HG03460 (cell line): ENCODE results near the gene FBXL15.

ENCODE experiments used
- ATAC-seq: cut with Tn5 transposase; IDR thresholded peaks from one replicate; pipeline ENCODE4 v1.9.1; 2021; ENCODE audit not compliant: unreplicated experiment

Gene FBXL15

DNA sequence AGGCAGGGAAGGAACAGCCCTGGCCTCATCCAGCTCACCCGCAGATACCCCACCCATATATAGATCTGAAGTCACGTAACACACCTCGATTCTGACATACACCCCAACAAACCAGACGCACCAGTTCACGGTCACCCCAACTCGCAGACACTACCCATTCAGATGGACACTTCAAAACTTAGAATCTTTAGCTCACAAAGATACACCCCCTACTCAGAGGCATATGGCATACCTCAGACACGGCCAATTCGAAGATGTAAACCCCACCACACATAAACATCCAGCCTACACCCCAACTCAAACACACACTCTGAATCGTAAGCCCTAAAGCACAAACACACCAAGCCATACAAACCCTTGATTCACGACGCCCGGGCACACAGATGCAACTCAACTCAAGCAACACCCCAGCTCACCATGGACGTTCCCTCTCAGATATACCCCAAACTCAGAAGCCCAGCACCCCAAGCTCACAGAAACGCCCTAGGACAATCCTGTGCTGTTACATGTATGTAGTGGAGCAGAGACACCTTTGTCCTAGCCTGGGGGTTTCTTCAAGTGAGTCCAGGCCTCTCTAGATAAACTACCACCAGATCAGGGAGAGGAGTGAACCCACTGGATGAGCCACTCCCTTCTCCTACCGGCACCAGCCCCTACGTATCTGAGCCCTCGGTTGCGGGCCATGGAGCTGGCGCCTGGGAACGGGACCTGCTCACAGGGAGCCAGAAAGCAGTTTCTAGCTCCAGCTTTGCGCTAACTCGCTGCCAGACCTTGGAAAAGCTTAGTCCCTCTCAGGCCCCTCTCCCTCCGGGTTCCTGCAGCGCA lies 10.8 kb upstream of the FBXL15 start:
- ATAC-seq, result no peak

DNA sequence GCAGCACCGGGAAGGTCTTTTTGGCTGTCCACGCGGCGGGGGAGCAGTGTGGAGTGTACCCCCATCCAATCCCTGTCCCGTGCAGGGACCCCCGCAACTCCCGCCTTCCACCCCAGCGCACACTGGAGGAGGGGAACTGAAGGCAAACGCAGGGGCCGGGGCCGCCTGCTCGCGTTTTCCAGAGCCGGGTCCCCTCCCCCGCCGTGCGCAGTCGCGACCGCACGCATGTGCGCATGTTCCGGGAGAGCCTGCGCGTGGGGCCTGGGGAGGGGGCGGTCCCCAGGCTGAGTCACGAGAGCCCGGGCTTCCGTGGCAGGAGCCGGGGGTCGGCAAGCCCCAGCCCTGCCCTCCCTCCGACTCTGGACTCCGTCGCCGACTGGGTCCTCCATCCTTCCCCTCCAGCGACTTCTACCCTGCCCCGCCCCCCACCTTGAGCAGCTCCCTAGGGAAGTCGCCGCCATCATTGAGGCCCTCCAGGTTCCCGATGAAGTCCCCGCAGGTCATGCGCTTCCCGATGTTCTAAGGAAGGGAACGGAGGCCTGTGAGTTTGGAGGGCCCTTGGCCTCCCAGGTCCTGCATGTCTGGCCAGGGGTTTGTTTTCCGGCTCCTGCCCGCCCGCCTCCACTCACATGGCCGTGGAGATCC lies 10.1 kb upstream of the FBXL15 start:
- ATAC-seq, result no peak

DNA sequence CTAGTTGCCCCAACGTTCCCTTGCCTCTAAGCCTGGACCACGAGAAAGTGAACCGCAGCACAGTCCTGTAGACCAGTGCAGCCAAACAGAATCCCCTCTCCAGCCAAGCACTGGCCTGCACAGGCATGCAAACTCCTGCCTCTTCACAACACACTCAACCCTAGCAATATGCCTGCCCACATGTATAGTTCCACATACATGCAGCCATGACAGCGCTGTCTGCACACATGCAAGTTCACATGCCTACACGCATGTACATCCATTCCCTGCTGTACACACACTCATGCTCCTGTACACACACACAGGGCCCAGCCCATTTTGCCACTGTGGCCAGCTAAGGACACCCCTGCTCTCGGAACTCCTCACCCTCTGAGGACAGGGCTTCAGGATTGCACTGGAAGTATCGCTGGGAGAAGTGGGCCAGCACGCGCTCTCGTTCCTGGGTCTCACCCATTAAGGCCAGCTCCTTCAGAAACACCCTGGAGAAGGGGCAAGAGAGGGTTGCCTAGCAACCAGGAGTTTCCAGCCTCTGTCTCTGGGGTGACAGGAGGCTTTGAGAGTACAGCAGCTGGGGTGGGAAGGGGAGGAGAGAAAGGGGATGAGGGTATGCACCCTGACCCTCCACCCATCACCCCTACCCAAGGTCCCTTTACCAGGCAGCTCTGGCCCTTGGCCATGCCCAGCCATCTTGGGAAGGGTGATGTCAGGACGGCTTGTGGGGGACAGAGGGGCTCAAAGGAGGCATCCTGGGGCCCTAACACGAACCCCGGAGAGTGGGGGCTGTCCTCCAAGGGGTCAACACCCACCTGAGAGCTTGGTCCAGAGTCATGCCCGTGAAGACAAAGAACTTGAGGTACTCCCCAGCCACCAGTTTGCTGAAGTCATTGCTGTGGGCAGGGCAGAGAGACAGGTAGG lies 9.0 kb upstream of the FBXL15 start:
- no peak for ATAC-seq

DNA sequence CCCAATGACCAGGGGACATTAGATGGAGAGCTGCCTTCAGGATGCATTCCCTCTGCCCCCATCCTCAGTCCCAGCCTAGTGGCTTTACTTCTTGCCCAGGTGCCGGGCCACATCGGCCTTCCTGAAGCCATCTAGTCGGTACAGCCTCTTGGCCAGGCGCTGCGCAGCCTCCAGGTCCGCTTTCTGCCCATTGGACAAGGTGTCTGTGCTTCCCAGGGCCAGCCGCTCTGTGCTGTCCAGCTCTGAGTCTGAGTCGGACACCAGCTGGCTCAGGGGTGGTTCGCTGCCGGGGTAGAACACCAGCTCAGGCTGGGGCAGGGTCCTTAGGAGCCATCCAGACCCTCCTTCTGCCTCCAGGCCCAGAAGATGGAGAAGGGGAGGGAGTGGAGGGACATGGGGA lies 8.3 kb upstream of the FBXL15 start:
- ATAC-seq, result no peak

DNA sequence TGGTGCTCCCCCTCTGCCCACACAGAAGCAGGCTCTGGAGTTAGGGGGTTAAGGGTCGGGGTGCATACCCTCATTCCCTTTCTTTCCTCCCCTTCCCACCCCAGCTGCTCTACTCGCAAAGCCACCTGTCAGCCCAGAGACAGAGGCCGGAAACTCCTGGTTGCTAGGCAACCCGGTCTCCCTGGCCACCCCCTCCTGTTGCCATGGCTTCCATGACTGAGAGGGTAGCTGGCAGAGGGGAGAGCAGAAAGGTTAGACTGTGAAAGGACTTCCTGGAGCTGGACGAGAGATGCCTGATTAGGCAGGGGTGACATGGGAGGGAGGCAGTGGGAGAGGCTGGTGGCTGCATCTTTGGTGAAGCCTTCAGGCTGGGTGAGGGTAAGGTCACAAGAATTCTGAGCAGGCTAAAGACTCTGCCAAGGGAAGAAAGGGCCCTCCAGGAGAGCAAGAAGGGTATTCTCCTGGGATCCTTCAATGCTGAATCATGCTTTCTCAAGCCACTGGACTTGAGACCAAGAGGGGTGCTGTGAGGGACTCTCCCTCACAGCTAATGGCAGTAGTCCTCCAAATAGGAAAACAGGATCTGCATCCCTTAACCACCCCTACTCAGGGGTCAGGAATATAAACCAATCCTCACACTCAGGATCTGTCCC lies 7.5 kb upstream of the FBXL15 start:
- ATAC-seq, result no peak

DNA sequence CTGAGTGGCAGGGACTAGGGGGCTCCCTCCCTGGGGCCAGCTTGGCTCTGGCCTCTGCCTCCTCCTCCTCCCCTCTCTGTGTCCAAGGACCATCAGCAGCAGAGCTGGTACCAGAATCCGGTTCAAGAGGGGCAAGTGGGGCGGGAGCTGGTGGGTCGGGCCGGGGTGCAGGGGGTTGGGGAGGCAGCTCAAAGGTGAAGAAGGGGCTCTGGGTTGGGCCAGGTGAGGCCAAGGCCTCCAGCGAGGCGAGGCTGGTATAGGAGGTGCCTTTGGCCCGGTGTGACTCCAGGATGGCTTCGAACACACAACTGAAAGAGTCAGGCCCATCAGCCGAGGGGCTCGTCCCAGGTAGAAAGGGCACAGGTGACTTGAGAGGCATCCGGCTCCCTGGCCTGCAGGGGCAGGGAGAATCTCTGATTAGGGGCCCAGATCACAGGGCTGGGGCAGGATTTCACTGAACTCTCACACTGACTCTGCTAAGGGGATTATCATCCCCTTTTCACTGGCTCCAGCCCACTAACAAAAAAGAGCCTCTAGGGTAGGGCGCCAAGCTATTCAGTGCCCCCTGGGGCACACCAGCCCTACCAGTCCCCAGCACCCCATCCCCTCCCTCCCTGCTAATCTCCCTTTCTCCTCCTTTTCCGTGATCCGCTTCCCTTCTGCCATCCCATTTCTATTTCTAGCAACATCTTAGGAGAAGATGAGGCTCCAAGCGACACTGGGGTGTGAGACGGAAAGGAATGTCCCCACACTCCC lies 6.7 kb upstream of the FBXL15 start:
- no peak for ATAC-seq

DNA sequence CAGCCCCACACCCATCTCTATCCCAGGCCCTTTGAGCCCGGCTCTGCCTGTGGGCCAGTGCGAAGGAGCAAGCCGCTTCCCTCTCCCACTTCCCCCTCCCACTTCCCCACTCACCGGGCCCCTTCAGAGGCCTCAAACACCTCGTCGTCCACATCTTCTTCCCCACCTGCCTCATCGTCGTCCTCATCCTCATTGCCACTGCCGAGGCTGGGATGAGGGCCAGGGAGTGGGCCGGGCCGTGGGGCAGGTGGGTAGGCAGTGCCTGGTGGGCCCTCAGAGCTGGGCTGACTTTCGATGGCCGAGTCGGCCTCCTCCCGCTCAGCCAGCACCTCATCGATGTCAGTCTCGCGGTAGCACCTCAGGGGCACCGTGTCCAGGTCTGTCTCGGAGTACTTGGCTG lies 5.9 kb upstream of the FBXL15 start:
- ATAC-seq, result no peak

DNA sequence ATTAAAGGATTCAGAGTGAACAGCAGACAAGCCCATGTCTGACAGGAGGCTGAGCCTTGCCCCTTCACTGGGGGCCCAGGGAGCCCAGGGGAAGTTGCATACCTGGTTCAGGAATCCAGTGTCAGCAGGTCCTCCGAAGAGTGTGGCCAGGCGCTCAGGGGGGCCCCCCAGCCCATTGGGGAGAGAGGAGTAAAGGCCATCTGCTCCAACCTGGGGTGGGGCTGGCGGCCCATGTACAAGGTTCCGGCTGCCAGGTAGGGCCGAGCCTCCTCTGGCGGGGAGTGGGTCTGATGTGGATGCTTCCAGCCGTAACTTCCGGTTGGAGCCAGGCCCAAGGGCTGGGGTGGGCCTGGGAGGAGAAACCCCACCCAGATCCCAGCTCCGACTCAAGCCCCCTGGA lies 4.4 kb upstream of the FBXL15 start:
- ATAC-seq, result no peak

DNA sequence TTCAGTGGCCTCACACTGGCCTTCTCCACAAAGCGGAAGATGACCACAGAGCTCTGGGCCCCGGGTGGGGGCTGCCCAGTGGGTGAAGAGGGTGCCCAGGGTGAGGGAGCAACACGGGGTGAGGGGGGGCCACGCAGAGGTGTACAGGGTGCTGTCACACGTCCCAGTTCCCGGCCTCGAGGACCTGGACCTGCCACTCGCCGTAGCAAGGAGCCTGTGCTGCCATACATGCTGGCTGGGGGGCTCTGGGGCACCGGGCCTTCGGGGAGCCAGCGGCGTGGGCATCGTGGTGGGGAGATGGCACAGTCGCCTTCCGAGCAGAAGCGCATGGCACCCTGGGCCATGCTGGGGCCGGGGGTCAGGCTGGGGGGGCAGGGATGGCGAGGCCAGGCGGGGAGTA lies 3.9 kb upstream of the FBXL15 start:
- no peak for ATAC-seq

DNA sequence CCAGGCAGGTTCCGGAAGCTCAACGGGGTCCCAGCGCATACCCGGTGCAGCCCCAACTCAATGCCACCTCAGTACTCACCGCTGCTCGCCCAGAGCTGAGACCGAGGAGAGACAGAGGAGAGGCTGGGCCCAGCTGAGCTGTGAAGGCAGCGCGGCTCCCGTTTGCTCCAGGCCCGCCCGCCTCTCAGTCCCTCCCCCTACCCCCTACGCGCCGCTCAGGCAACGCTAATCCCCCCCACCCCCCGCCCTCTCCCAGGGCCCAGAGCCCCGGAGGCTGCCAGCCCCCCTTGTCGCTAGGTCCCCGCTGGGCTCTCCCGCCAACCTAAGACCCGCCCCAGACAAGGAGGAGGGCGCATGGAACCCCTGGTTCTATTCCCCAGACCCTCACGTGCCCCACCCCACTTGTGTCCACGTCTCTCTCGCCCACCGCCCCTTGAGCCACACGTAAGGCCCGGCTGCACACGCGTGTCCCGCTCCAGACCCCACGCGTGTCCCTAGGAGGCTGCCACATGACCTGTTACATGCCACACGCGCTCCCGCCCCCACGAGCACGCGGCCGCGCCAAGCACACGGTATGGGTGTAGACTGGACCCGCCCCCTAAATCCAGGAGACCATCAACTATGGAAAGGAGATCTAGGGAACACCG lies 1.9 kb upstream of the FBXL15 start, which contains the start of gene PSD:
PSD (minus strand) TSS at position 164 of the 647 bp plus-strand sequence. CDS start 1,747 bp downstream, outside the sequence.
- no peak for ATAC-seq

DNA sequence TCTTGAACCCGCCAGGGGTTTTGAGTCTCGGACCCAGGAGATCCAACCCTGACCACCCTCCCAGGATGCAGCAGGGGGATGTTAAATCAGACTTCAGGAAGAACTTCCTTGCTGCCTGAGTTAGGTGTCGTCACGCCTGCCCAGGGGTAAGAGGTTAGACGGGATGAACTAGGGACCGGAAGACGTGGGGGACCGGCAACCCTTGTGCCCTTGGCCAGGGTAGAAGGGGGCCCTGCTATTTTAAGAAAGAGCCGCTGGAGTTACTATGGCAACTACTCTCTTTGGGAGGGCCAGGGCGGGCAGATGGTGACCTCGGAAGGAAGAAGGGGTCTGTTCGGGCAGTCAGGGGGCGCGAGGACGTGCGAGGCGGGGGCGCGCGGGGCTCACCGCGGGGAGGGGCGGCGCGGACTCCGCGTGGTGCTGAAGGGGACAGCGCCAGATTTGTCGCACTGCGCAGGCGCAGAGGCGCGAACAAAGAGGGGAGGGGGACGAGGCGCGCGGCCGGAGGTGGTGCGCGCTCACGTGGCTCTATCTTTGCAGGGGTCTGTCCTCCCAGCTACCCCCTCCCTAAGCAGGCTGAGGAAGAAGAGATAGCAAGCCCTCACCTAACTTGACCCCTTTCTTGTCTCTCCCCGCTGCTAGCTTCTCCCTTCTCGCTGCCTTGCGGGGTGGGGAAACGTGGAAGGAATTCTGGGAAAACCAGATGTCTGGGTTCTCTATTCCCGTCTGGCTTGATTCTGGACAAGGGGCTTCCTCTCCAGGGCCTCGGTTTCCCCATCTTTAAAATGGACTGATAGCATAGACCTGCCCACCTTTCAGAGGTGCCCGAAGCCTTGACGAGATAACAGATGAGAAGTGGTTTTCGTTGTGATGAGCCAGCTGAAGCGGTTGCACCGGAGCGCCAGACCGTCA lies 1.1 kb upstream of the FBXL15 start:
- no peak for ATAC-seq

DNA sequence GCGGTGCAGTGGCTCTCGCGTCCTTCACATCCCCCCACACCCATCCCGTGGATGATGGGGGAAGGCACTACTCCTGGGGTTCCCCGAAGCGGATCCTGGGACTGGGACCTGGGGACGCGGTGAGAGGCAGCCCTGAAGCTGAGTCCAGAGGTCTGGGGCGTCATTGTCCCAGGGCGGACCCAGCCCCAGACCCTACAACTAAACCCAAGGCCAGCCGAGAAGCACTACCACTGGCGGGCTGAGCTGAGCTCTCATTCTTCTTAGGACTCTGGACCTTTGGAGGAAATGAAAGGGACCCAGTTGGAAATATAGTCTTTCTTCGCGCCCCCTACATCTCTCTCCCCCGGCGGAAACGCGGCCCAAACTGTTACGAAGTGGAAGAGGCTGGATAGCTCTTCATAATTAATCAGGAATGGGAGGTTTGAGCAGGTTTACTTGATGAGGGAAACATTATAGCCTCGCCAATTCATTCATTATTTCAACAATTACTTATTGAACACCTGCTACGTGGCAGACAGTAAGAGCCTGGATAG lies 389 bp upstream of the FBXL15 start:
- ATAC-seq, result no peak

DNA sequence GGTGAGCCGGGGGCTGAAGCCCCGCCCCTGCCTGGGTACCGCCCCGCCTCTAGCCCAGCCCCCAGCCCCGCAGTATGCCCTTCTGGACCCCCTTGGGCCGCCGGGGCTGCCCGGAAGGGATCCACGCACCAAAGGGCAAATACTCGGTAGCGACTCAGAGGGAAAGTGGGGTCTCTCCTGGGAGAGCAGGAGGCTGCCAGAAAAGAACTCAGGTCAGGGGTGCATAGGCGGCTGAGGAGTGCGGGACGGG lies 796 bp downstream of the FBXL15 start:
- ATAC-seq, result no peak

DNA sequence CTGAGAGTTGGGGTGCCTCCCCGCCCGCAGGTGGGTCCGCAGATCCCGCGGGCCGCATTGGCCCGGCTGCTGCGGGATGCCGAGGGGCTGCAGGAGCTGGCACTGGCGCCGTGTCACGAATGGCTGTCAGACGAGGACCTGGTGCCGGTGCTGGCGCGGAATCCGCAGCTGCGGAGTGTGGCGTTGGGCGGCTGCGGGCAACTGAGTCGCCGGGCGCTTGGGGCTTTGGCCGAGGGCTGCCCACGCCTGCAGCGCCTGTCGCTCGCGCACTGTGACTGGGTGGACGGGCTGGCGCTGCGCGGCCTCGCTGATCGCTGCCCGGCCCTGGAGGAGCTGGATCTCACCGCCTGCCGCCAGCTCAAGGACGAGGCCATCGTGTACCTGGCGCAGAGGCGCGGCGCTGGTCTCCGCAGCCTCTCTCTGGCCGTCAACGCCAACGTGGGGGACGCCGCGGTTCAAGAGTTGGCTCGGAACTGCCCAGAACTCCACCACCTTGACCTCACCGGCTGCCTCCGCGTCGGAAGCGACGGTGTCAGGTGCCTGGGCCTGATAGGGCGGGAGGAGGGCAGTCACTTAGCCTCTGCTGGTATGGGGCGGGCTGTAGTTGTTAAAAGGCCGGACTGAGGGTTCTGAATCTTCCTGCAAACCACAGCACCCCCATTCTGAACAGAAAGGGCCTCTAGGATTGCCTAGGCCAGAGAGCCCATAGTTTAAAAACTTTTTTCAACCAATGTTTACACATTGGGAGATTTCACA lies 1.3 kb downstream of the FBXL15 start:
- no peak for ATAC-seq

DNA sequence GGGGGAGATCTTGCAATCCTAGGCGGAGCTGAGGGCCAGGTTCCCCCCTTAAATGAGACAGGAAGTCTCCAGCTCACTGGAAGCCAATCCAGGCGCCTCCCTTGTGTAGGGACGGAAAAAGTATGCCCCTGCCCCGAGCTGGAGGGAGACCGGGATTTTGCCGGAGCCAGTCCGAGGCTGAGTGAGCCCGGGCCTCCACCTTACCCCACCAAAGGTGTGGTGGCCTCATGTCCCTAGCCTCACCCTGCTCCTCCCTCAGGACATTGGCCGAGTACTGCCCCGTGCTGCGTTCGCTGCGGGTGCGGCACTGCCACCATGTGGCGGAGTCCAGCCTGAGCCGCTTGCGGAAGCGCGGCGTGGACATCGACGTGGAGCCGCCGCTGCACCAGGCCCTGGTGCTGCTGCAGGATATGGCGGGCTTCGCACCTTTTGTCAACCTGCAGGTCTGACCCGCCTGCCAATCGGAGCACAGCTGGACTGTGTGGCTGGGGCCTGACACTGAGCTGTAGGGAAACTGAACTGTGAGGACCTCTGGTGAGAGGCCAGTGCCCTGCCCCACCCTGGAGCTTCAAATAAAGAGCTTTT lies 2.0 kb downstream of the FBXL15 start:
- ATAC-seq, result peak; percentile 25

DNA sequence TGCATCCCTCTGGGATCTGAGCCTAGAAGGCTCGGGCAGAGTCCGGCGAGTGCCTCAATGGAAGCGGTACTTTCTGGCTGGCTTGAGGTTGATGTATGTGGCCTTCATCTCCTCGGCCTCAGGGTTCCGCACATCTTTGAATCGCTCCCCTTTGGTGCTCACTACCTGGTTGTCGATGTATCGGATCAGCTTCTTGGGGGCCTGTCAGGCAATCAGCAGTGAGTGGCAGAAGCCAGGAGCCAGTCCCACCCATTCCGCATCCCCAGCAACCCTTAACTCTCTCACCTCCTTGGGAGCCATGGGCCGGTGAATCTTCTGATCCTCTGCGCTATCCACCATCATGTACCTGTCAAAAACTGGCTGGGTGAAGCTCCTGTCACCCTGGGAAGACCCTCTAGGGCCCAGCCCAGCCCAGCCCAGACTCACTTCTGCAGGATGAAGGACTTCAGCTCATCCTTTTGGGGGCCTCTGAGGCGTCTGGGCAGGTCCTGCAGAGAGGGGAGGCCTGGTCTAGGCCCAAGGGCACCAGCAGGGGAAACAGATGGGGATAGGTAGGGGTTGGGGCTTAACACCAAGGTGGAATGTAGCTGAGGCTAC lies 2.8 kb downstream of the FBXL15 start:
- no peak for ATAC-seq

DNA sequence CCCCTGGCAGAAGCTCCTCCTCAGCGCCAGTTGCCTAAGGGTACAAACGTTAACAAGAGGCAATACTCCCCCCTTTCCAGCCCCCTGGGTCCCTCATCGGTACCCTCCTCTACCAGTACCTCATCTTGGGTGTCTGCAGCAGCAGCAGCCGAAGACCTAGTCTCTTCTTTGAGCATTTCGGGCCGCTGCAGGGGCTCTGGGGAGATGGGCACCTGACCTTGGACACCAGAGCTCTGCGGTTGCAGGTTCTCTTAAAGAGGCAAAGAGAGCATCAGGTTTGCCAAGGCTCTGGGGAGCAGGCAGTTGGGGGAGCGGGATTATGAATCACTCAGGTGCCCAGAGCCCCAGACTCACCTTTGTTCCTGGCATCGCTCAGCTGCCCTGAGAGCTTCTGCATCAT lies 3.5 kb downstream of the FBXL15 start:
- ATAC-seq, result no peak
